Right hindlimb (tissue), 1 donor: ENCODE data around the gene FUT7.

Experiments used
- DNase-seq: peaks from one replicate; pipeline ENCODE4 v3.0.0-alpha.2; 2018

The FUT7 gene

GRCh38 chr9:137032858-137033257 lies 970 bp upstream of the FUT7 start:
- no peak for DNase-seq

- DNase-seq, result no peak
Measured at GRCh38 chr9:137030538-137031527, 1.1 kb downstream of the FUT7 start.

- no peak for DNase-seq
Measured at GRCh38 chr9:137030006-137030405, 1.9 kb downstream of the FUT7 start.

DNA sequence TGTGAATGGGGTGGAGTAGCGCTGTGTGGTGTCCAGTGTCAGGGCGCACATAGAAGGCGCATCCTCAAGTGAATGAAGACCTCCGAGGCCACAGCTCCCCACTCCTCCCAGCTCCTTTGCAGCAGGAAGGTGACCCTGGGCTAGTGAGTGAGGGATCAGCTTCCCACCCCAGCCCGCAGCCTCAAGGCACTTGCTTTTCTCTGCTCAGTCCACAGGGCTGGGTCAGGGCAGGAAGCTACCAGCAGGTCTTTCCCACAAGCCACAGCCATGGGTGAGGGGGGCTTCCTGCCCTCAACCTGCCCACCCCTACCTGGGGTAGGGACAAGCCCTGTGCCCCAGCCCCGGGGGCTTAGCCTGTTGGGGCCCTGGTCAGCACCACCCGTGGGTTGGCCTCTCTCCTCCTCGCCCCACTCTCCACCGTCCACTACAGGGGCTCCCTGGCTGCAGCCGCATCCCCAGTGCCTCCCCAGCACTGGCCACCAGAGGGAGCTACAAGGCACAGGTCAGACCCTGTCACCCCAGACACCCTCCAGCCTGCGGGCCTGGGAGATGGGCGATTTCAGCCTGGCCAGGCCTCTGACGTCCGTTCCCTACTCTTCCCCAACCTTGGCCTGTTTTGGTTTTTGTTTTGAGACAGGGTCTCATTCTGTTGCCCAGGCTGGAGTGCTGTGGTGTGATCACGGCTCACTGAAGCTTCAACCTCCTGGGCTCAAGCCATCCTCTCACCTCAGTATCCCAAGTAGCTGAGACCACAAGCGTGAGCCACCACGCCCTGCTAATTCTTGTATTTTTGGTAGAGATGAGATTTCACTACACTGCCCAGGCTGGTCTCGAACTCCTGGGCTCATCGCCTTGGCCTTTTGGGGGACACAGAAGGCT lies 2.6 kb downstream of the FUT7 start:
- DNase-seq, result peak; percentile 73

- DNase-seq, result peak; percentile 60
Measured at GRCh38 chr9:137028263-137029057, 3.4 kb downstream of the FUT7 start.

GRCh38 chr9:137027369-137028262 lies 4.3 kb downstream of the FUT7 start, which contains the start of gene ABCA2:
Gene ABCA2 (minus strand): TSS chr9:137028237. CDS start chr9:137028140, 97 bp downstream.
- peak; percentile 54 for DNase-seq

DNA sequence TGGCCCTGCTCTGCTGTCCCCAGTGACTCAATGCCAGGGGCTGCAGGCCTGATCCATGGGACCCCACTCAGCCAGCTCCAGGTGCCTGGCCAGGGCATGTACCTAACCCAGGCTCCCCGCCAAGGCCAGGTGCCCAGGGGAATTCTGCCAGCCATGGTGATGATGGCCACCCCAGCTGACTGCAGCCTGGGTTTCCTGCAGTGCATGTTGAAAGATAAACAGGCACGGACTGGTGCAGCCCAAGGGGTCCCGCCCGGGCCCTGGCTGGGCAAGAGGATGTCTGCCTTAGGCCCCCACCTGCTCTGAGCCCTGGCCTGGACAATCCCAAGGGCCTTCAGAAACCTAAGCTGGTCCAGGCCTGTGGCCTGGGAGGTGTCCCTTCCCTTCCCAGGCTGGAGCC lies 5.1 kb downstream of the FUT7 start:
- no peak for DNase-seq

GRCh38 chr9:137026384-137026783 lies 5.5 kb downstream of the FUT7 start:
- no peak for DNase-seq

DNA sequence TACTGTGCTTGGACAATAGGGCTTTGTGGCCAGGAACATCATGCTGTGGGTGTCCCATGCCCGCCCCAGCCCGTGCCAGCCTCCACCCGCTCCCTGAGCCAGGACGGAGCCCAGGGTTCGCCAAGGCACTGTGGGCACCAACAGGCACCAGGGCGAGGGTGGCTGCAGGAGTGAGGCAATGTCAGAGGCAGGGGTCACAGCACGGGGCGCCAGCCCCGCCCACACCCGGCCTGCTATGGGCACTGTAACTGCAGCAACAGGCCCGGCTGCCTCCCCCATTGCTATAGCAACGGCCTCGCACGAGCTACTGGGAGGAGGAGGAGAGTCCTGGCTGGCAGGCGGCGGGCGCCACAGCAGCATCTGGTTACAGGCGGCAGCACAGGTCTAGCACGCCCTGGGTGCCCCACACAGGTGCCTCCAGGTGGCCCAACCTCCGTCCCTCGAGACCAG lies 6.3 kb downstream of the FUT7 start:
- no peak for DNase-seq

GRCh38 chr9:137023583-137023991 lies 8.3 kb downstream of the FUT7 start:
- DNase-seq, result no peak

- no peak for DNase-seq
Measured at GRCh38 chr9:137023157-137023556, 8.7 kb downstream of the FUT7 start.

GRCh38 chr9:137022662-137023008 lies 9.3 kb downstream of the FUT7 start:
- no peak for DNase-seq

DNA sequence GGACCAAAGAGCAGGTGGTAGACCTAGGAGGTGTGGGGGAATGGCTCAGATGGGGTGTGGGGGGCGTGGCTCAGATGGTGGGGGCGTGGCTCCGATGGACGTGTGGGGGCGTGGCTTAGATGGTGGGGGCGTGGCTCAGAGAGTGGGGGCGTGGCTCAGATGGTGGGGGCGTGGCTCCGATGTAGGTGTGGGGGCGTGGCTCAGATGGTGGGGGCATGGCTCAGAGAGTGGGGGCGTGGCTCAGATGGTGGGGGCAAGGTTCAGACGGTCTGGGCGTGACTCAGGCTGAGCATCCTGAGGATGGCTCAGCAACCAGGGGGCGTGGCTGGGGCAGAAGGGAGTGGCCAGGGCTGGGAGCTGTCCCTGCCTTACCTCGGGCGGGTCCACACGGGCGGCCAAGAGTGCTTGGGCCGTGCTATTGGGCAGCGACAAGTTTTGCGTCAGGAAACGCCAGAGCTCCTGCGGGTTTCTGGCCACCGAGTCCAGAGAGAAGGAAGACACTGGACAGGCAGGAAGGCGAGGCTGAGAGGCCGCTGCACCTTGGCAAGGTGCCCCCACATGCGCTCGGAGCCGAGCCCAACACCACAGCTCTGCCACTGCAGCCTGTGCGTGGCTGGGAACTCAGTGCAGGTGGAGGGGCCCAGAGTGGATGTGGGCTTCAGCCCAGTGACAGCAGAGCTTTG lies 9.8 kb downstream of the FUT7 start:
- no peak for DNase-seq

- DNase-seq, result no peak
Measured at GRCh38 chr9:137021568-137021978, 10.3 kb downstream of the FUT7 start.

DNA sequence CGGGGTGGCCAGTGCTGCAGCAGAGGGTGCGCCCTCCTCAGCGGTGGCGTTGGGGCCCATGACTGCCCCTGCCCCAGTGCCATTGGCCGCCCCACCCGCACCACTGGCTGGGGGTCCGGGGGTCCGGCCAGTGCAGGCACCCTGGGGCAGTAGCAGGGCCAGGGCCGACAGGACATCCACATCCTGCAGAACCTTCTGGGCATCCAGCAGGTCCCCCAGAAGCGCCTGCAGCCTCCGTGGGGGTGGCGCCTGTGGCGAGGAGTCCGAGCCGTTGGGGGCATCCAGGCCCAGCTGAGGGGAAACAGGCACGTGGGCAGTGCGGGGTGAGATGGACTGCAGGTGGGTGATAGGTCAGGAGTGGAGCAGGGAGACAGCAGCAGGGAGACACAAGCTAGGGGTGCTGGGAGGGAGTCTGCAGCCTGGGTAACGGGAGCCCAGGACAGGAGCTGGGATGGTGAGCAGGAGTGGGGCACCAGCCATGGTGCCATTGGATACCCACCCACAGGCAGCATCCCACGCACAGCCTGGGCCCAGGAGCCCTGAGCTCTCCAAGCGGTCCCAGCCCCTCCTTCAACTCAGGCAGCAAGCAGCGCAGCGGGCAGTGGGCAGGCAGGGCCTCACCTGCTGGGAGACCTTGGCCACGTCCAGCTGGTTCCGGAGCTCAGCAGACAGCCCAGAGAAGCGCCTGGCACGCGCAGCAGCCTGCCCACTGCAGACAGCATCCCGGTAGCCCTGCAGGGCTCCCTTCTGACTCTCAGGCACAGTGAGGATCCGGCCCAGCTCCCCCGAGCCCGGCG lies 10.9 kb downstream of the FUT7 start:
- DNase-seq, result no peak

GRCh38 chr9:137019891-137020683 lies 11.8 kb downstream of the FUT7 start:
- DNase-seq, result no peak

DNA sequence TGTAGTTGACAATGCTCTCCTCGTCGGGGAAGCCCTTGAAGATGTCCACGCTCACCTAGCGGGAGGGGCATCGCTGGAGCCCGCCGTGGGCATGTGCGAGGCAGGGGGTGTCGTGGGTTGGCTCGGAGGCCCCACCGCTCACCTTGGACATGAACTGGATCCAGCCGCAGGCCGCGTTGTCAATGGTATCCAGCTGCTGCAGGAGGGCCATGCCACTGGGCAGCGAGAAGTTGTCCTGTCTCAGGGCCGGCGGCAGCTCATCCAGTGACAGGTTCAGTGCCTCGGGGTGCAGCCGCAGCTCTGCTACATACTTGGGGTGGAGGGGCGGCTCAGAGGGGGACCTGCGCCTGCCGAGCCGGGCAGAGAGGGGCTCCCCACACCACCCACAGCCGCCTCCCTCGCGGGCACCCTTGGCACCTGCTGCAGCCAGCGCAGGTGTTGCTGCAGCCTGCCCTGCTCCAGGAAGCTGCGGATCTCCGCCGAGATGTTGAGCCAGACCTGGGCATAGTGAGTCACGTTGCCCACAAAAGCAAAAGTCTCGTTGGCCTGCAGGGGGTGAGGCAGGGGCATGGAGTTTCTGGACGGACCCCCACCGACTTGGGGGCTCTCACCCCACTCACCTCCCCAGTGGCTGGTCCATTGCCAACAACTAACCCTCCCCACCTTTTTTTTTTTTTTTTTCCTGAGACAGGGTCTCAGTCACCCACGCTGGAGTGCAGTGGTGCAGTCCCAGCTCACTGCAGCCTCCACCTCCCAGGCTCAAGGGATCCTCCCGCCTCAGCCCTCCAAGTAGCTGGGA lies 12.9 kb downstream of the FUT7 start:
- DNase-seq, result no peak

- DNase-seq, result no peak
Measured at GRCh38 chr9:137017791-137018497, 13.9 kb downstream of the FUT7 start.
